Astrocyte of the spinal cord (primary cell): ENCODE results near the gene ZNF469.

Source experiments
- DNase-seq: peaks from one replicate; pipeline ENCODE4 v3.0.0; 2011; ENCODE audit warnings: low read depth, low spot score
- H3K4me3 ChIP-seq: 2 replicates; pipeline ENCODE4 v1.5.1; 2011; ENCODE audit warnings: low read depth, mild to moderate bottlenecking, low read length, moderate library complexity
- CTCF ChIP-seq: IDR thresholded peaks from 2 replicates; pipeline ENCODE4 v1.5.1; 2012; ENCODE audit warnings: low read depth, mild to moderate bottlenecking, low read length, inconsistent platforms
- in situ Hi-C: cut with HindIII; loops from 2 replicates; pipeline ENCODE4 v1.10.0; 2017; ENCODE audit warnings: low sequenced_read_pairs

Gene ZNF469, protein sequence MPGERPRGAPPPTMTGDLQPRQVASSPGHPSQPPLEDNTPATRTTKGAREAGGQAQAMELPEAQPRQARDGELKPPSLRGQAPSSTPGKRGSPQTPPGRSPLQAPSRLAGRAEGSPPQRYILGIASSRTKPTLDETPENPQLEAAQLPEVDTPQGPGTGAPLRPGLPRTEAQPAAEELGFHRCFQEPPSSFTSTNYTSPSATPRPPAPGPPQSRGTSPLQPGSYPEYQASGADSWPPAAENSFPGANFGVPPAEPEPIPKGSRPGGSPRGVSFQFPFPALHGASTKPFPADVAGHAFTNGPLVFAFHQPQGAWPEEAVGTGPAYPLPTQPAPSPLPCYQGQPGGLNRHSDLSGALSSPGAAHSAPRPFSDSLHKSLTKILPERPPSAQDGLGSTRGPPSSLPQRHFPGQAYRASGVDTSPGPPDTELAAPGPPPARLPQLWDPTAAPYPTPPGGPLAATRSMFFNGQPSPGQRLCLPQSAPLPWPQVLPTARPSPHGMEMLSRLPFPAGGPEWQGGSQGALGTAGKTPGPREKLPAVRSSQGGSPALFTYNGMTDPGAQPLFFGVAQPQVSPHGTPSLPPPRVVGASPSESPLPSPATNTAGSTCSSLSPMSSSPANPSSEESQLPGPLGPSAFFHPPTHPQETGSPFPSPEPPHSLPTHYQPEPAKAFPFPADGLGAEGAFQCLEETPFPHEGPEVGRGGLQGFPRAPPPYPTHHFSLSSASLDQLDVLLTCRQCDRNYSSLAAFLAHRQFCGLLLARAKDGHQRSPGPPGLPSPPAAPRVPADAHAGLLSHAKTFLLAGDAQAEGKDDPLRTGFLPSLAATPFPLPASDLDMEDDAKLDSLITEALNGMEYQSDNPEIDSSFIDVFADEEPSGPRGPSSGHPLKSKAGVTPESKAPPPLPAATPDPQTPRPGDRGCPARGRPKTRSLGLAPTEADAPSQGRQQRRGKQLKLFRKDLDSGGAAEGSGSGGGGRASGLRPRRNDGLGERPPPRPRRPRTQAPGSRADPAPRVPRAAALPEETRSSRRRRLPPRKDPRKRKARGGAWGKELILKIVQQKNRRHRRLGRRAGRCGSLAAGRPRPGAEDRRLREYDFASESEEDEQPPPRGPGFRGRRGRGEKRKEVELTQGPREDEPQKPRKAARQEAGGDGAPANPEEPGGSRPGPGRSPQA (N-terminal part only)

DNA sequence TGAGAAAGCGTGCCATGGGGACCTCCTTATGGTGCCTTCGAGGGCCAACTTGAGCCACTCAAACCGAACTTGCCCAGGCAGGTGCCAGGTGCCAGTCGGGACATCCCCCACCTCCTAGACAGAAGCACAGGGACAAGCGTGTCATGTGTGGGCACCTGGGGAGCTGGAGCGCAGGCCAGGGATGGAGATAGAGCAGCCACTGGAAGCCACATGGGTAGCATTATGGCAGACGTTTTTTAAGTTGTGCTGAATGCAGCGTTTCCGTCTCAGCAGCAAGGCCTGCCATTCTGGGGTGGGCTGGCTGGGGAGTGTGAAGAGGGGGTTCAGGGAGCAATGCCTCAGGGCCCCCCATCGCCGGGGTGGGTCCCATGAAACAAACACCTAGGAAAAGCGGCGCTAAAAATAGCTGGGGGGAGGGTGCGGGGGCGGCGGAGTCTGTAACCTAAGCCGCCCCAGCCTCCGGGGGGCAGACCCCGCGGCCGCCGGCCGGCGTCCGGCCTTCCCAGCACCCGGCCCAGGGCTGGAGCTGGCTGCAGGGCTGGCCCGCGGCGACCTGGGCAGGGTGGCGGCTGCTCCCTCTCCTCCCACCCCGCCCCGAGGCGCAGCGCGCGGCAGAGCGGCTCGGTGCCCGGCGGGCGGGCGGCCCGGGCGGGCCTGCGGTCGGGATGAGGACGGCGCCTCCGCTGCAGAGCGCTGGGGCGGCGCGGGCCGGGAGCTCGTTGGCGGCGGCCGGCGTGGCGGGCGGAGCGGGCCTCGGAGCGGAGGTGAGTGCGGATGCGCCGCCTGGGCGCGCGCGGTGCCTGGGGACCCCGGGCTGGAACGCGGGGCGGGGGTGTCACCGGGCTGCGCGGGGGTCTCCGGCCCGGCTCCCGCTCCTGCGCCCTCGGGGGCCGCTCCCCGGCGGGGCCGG is at the start of gene ZNF469:
Gene ZNF469 (plus strand): TSS at position 469 of the 910 bp plus-strand sequence. CDS start 44,512 bp downstream, outside the sequence.
- peak; percentile 17 for DNase-seq
- TF ChIP-seq CTCF: no peak
- H3K4me3 ChIP-seq: peak within 1 kb of the TSS; percentile 49
- in situ Hi-C loops: no loop called here

GRCh38 chr16:88333848-88334777 is 48.6 kb upstream of the ZNF469 start:
- DNase-seq: no peak
- no peak overlapping the region for H3K4me3 ChIP-seq
- in situ Hi-C loops: no loop called here
- TF ChIP-seq CTCF: no peak

- H3K4me3 ChIP-seq: no peak overlapping the region
- TF ChIP-seq CTCF: no peak
- in situ Hi-C loops: no loop called here
- no peak for DNase-seq
These were observed 47.7 kb upstream of the ZNF469 start for GRCh38 chr16:88334778-88335720.

DNA sequence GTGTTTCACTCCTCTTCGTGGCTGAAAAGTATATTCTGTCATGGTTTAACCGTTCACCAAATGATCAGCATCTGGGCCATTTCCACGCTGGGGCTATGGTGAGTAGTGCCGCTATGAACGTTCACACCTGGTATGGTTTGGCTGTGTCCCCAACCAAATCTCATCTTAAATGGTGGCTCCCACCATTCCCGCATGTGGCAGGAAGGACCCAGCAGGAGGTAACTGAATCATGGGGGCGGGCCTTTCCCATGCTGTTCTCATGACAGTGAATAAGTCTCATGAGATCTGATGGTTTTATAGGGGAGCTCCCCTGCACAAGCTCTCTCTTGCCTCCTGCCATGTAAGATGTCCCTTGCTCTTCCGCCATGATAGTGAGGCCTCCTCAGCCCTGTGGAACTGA is 45.7 kb upstream of the ZNF469 start:
- no peak overlapping the region for H3K4me3 ChIP-seq
- peak; percentile 45 for DNase-seq
- in situ Hi-C loops: no loop called here
- no peak for TF ChIP-seq CTCF

DNA sequence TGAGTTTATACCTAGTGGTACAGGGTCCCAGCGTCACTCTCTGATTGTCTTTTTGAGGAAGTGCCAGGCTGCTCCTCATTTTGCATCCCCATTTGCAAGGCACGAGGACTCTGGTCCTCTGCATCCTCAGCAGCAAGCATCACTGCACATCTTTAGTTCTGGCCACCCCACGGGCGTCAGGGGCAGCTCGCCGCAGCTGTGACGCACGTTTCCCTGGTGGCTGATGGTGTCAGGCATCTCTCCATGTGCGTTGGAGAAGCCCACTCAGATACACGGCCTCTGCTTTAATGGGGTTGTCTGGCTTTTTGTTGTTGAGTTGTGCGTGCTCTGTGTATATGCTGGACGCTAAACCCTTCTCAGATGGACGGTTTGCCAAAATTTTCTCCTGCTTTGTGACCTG is 45.2 kb upstream of the ZNF469 start:
- TF ChIP-seq CTCF: no peak
- H3K4me3 ChIP-seq: no peak overlapping the region
- in situ Hi-C loops: no loop called here

More for the DNA sequence above, 45.2 kb upstream of the ZNF469 start:
- no peak for DNase-seq
